Natural killer cell (primary cell): ENCODE data around the gene TSTD1. TPM values are rescaled to one million over a fixed set of nuclear protein-coding genes. Genes with fewer than 3 reads are reported as not detected.

Experiments
- ATAC-seq, 3 donors: fragments of 150-1000 bp in 2 of 3; fragments of 200-7000 bp in 1 of 3; cut with Tn5 transposase; 1 replicate in 1 of 3; 2 replicates in 2 of 3; pipeline ENCODE4 v1.10.0; 2021; ENCODE audit warnings: mild to moderate bottlenecking in 2 of 3, moderate library complexity in 2 of 3
- DNase-seq, 2 donors: peaks; one replicate each; pipeline versions ENCODE4 v3.0.0 to v3.0.0-alpha.2; 2013 to 2021; ENCODE audit warnings: mixed read lengths in 1 of 2
- H3K27ac ChIP-seq: one replicate; pipeline ENCODE4 v1.5.1; 2013; ENCODE audit warnings: mild to moderate bottlenecking, low read length
- H3K27me3 ChIP-seq: one replicate; pipeline ENCODE4 v1.6.1; 2013; ENCODE audit warnings: low read length; ENCODE audit not compliant: control insufficient read depth, insufficient read depth
- H3K36me3 ChIP-seq: one replicate; pipeline ENCODE4 v1.6.1; 2013; ENCODE audit warnings: low read length; ENCODE audit not compliant: control insufficient read depth, insufficient read depth
- H3K4me1 ChIP-seq: one replicate; pipeline ENCODE4 v1.6.1; 2013; ENCODE audit warnings: low read length; ENCODE audit not compliant: control insufficient read depth, insufficient read depth
- H3K4me3 ChIP-seq: one replicate; pipeline ENCODE4 v1.5.1; 2013; ENCODE audit warnings: low read length
- H3K9me3 ChIP-seq: one replicate; pipeline ENCODE4 v1.6.1; 2013; ENCODE audit warnings: low read length; ENCODE audit not compliant: control insufficient read depth, insufficient read depth
- H3K27ac Mint-ChIP-seq, 2 donors: one replicate each; pipeline ENCODE4 v1.8.0; 2022; ENCODE audit warnings: mild to moderate bottlenecking in 2 of 2, mixed read lengths in 2 of 2, moderate library complexity in 1 of 2
- H3K27me3 Mint-ChIP-seq, 2 donors: one replicate each; pipeline ENCODE4 v1.8.0; 2022; ENCODE audit warnings: low read depth in 2 of 2, mixed read lengths in 2 of 2
- H3K36me3 Mint-ChIP-seq: one replicate; pipeline ENCODE4 v1.8.0; 2022; ENCODE audit warnings: mixed read lengths
- H3K4me1 Mint-ChIP-seq, 2 donors: one replicate each; pipeline ENCODE4 v1.8.0; 2022; ENCODE audit warnings: mixed read lengths in 2 of 2
- H3K4me3 Mint-ChIP-seq: one replicate; pipeline ENCODE4 v1.8.0; 2022; ENCODE audit warnings: mild to moderate bottlenecking, moderate library complexity, mixed read lengths
- H3K9me3 Mint-ChIP-seq, 2 donors: one replicate each; pipeline ENCODE4 v1.8.0; 2022; ENCODE audit warnings: mixed read lengths in 2 of 2
- WGBS: methylation state at CpG from one replicate; pipeline ENCODE4 v1.1.7; 2013; ENCODE audit warnings: missing lambda C conversion rate; ENCODE audit not compliant: insufficient coverage; 5-methylcytosine and 5-hydroxymethylcytosine counted together
- intact Hi-C: fragments of 100-400 bp; cut with micrococcal nuclease; formaldehyde crosslinking; loops from one replicate; pipeline ENCODE4 v1.14.2; 2022
- total RNA-seq, 4 donors: library from RNA; stranded (reverse); fragments of 120-200 nt in 1 of 4; gene quantifications; one replicate each; pipeline versions ENCODE4 v1.2.3 to v1.2.4, GENCODE V29; 2013 to 2022
- TF ChIP-seq, protein P1 (sequence below): fragments of 200-600 bp; IDR thresholded peaks from one replicate; pipeline ENCODE4 v1.8.0; 2022; ENCODE audit warnings: antibody characterized with exemption

The TSTD1 gene
- total RNA-seq, 3 donors from 2014 or later (not counting 1 experiment from before 2014, with no cell fraction given) = 31.8 to 36.3 (median 34.3) TPM

DNA sequence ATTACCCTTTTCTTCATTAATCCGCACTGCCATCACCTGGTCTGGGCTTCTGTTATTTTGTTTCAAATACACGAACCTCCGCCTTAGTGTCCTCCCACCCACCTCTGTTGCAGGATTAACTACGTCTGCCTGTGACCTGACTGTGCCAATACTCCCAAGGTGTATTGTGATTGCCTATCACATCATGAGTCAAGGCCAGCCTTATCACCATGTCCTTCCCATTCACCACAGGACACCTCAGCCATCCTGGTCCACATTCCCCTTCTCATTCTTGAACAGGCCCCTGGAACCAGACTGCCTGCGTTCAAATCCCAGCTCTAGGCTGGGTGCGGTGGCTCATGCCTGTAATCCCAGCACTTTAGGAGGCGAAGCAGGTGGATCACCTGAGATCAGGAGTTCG, 32.2 kb downstream of the TSTD1 start:
- Histone ChIP-seq H3K4me3 (no peak overlapping the region), H3K9me3 (no peaks in the 10 kb centered on the region), H3K27me3 (no peaks in the 10 kb centered on the region), H3K4me1 (no peaks in the 10 kb centered on the region), H3K27ac (no peak overlapping the region), H3K36me3 (no peaks in the 10 kb centered on the region)
- Mint-ChIP-seq H3K4me3 (no peak overlapping the region), H3K27ac (no peak overlapping the region), H3K4me1 (no peaks in the 10 kb centered on the region), H3K9me3 (no peaks in the 10 kb centered on the region), H3K27me3 (no peaks in the 10 kb centered on the region), H3K36me3 (no peaks in the 10 kb centered on the region)
- TF ChIP-seq, protein P1, sequence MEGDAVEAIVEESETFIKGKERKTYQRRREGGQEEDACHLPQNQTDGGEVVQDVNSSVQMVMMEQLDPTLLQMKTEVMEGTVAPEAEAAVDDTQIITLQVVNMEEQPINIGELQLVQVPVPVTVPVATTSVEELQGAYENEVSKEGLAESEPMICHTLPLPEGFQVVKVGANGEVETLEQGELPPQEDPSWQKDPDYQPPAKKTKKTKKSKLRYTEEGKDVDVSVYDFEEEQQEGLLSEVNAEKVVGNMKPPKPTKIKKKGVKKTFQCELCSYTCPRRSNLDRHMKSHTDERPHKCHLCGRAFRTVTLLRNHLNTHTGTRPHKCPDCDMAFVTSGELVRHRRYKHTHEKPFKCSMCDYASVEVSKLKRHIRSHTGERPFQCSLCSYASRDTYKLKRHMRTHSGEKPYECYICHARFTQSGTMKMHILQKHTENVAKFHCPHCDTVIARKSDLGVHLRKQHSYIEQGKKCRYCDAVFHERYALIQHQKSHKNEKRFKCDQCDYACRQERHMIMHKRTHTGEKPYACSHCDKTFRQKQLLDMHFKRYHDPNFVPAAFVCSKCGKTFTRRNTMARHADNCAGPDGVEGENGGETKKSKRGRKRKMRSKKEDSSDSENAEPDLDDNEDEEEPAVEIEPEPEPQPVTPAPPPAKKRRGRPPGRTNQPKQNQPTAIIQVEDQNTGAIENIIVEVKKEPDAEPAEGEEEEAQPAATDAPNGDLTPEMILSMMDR = no peak
- ATAC-seq (no peak), DNase-seq (no peak)
- WGBS = 90% methylated on average over 7 of the region's 8 CpGs
- intact Hi-C loops = no loop called here

DNA sequence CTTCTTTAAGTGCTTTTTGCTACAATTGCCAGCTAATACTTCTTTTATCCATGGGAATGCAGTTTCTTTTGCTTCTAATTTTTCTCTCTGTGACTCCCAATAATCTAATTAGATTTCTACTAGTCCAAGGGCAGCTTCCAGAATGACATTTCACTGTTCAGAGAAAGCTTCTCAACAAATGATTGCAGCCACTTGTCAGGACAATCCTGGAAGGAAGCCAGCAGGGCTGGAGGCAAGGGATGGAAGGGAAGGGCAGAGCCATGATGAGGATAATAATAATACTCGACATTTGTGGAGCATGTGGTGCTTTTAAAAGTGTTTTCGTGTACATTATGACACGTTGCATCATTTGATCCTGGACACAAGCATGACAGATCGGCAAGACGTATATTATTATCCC, 37.2 kb downstream of the TSTD1 start:
- H3K9me3 ChIP-seq = no peaks in the 10 kb centered on the region
- no peak for DNase-seq
- ATAC-seq = no peak
- 95% methylated on average over 5 of the region's 5 CpGs for WGBS
- no peaks in the 10 kb centered on the region for H3K4me1 ChIP-seq
- Mint-ChIP-seq H3K9me3 (no peaks in the 10 kb centered on the region), H3K27me3 (no peaks in the 10 kb centered on the region), H3K4me3 (no peak overlapping the region), H3K27ac (no peak overlapping the region), H3K4me1 (peaks cover 0 to 6% of the 10 kb centered on the region in 2 donors), H3K36me3 (no peaks in the 10 kb centered on the region)
- TF ChIP-seq, protein P1 = no peak
- no peak overlapping the region for H3K4me3 ChIP-seq
- H3K36me3 ChIP-seq = peaks cover 23% of the 10 kb centered on the region
- no peak overlapping the region for H3K27ac ChIP-seq
- no peaks in the 10 kb centered on the region for H3K27me3 ChIP-seq
- intact Hi-C loops = no loop called here

DNA sequence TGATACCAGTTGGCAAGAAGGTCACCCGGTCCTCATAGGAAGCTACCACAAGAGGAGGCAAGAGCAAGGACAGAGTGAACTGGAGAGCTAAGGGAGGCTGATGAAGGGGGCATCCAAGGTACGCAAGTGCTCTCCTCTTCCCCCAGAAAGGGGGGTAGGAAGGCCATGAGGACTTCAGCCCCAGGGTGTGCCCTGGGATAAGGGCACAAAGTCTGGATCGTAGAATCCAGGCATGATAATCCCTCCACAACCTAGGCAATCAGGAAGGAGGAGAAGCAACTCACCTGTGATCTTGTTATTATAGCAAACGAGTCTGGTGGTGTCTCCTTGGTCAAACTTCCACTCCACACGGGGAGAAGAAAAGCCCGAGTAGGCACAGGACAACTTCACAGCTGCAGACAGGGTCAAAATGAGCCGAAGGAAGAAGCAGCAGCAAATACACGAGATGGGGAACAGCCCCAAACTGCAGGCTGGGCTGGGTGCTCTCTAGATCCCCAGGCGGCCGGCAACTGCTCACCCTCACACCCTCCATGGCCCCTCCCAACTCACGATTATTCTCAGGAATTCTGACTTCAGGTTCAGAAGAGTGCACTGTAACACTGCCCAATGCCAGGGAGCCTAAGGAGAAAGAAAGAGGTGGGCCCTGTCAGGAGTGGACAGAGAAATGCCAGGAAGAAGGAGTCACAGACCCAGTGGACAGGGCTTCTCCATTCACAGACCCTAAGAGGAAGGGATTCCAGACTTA, 37.9 kb downstream of the TSTD1 start:
- no peak for DNase-seq
- Histone ChIP-seq H3K27me3 (no peaks in the 10 kb centered on the region), H3K4me3 (no peak overlapping the region), H3K4me1 (no peaks in the 10 kb centered on the region), H3K36me3 (peaks cover 23% of the 10 kb centered on the region), H3K27ac (no peak overlapping the region), H3K9me3 (no peaks in the 10 kb centered on the region)
- Mint-ChIP-seq H3K9me3 (no peaks in the 10 kb centered on the region), H3K4me3 (no peak overlapping the region), H3K4me1 (peaks cover 0 to 6% of the 10 kb centered on the region in 2 donors), H3K27ac (no peak overlapping the region), H3K36me3 (no peaks in the 10 kb centered on the region), H3K27me3 (no peaks in the 10 kb centered on the region)
- 94% methylated on average over 11 of the region's 11 CpGs for WGBS
- ATAC-seq = no peak
- intact Hi-C loops = no loop called here
- TF ChIP-seq, protein P1 = no peak

DNA sequence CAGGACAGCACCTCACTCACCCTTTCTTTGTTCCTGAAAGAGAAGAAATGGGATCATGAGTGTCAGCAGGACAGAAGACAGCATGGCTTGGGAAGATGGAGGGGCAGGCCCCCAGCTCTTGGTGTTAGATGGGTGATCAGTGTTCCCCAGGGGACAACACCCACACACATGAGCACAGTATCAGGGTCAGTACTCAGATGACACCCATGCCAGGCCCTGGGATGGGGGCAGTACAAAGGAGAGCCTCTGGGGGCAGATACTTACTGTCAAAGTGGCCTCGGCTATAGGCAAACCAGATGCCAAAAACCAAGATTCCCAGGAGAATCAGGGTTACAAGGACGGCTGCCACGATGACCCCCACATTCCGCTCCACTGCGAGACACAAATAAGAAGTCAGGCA, 39.4 kb downstream of the TSTD1 start:
- TF ChIP-seq, protein P1 = no peak
- H3K4me3 ChIP-seq = no peak overlapping the region
- intact Hi-C loops = loop anchor here (5.0 kb wide), 1 partner anchor 98 kb away; the partner anchor contains the start of gene KLHDC9

More for the DNA sequence above, 39.4 kb downstream of the TSTD1 start:
- Histone ChIP-seq H3K9me3 (no peaks in the 10 kb centered on the region), H3K27me3 (no peaks in the 10 kb centered on the region), H3K27ac (no peak overlapping the region), H3K36me3 (peaks cover 23% of the 10 kb centered on the region), H3K4me1 (no peaks in the 10 kb centered on the region)
- Mint-ChIP-seq H3K36me3 (no peaks in the 10 kb centered on the region), H3K27ac (no peak overlapping the region), H3K4me3 (no peak overlapping the region), H3K9me3 (no peaks in the 10 kb centered on the region), H3K27me3 (no peaks in the 10 kb centered on the region), H3K4me1 (peaks cover 0 to 6% of the 10 kb centered on the region in 2 donors)
- DNase-seq = no peak
- no peak for ATAC-seq
- 96% methylated on average over 5 of the region's 5 CpGs for WGBS
